Spinal cord (tissue), 10 donors: ENCODE results near the gene FHAD1. TPM values are rescaled to one million over a fixed set of nuclear protein-coding genes. Genes with fewer than 3 reads are reported as not detected.

Source experiments
- DNase-seq, 6 donors: peaks; one replicate each; pipeline versions ENCODE4 v3.0.0 to v3.0.0-alpha.2; 2013 to 2015; ENCODE audit warnings: low spot score in 6 of 6, low read depth in 4 of 6
- H3K27ac ChIP-seq: one replicate; pipeline ENCODE4 v1.5.1; 2013; ENCODE audit warnings: low read depth, low read length, control low read depth
- H3K27me3 ChIP-seq: one replicate; pipeline ENCODE4 v1.6.1; 2013; ENCODE audit warnings: low read length; ENCODE audit not compliant: control insufficient read depth, insufficient read depth
- H3K36me3 ChIP-seq: one replicate; pipeline ENCODE4 v1.6.1; 2013; ENCODE audit warnings: low read length; ENCODE audit not compliant: control insufficient read depth, insufficient read depth
- H3K4me1 ChIP-seq: one replicate; pipeline ENCODE4 v1.6.1; 2013; ENCODE audit warnings: low read length; ENCODE audit not compliant: control insufficient read depth, insufficient read depth
- H3K4me3 ChIP-seq: one replicate; pipeline ENCODE4 v1.5.1; 2013; ENCODE audit warnings: low read depth, low read length, control low read depth
- H3K9me3 ChIP-seq: one replicate; pipeline ENCODE4 v1.6.1; 2013; ENCODE audit warnings: low read length; ENCODE audit not compliant: control insufficient read depth, insufficient read depth
- WGBS: methylation state at CpG from one replicate; pipeline ENCODE4 v1.1.5; 2013; ENCODE audit warnings: missing lambda C conversion rate; ENCODE audit not compliant: insufficient coverage; 5-methylcytosine and 5-hydroxymethylcytosine counted together
- polyA plus RNA-seq, 2 donors: library from polyadenylated mRNA; unstranded; fragments of 120-200 nt; gene quantifications; one replicate each; pipeline ENCODE4 v1.2.1, GENCODE V29; 2013; ENCODE audit not compliant: insufficient read length in 2 of 2
- total RNA-seq, 2 donors: library from RNA; depleted of rRNA in 1 of 2; stranded (reverse); fragments of 120-200 nt in 1 of 2; fragments of >200 nt in 1 of 2; gene quantifications; one replicate each; pipeline versions ENCODE4 v1.2.3 to v1.2.4, GENCODE V29; 2013 to 2014
- donor health status: healthy.

Gene FHAD1
- total and polyA plus RNA-seq, 4 donors = 3.1 to 9.9 (median 7.7) TPM

DNA sequence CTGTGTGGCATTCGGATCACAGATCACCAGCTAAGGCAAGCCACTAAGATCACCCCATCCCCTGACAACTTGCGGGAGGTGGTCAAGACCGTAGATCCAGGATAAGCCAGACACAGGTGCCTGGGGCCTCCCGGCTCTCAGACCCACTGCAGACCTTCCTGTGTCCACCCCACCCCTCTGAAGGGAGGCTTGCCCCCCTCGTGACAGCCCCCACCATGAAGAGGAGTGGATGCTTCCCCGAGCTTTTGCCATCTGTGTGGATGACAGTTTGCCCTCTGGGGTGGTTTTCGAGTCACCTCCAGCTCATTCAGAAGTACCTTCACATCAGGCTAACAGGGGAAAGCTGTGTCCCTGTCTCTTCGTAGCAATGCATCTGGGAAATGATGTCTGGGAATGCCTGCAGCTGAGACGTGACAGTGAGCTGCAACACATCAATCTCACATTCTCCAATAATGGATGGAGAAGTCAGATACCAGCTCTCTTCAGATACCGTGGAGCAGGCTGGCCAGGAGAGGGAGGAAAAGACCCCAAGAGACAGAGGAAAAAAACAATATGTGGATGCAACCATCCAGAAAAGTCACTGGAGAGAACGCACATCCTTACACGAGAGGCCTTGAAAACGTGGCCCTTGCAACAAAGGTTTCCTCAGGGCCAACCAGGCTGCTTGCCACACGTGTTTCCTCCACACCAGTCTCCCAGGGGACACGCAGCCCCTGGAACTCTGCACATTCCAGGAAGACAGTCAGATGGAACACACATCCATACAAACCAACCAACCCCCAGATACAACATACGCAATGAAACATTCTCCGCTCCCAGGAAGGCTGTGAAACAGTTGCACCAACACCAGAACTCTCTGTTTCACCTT is 20.4 kb upstream of the FHAD1 start:
- Histone ChIP-seq H3K36me3 (no peaks in the 10 kb centered on the region), H3K27ac (no peak overlapping the region), H3K4me1 (no peaks in the 10 kb centered on the region), H3K4me3 (no peak overlapping the region), H3K9me3 (no peaks in the 10 kb centered on the region), H3K27me3 (no peaks in the 10 kb centered on the region)
- DNase-seq = peak in 1 of 6 donors; percentile 40
- WGBS = 56% methylated on average over 13 of the region's 17 CpGs

DNA sequence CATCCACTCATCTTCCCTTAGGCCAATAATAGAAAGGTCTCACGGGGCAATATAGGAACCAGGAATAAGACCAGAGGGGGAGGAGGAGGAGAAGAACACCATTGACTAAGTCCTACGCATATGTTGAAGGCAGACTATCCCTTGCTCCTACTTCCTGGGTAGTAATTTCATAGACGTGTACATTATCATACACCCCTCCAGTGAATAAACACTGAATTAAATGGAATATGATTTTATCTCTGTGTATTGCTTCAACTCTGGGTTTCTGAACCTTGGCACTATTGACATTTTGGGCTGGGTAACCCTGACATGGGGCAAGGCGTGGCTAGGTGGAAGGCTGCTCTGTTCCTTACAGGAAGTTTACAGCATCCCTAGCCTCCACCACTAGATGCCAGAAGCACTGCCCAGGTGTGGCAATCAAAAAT is 17.3 kb upstream of the FHAD1 start:
- Histone ChIP-seq H3K36me3 (no peaks in the 10 kb centered on the region), H3K9me3 (no peaks in the 10 kb centered on the region), H3K4me3 (no peak overlapping the region), H3K27ac (no peak overlapping the region), H3K4me1 (no peaks in the 10 kb centered on the region), H3K27me3 (no peaks in the 10 kb centered on the region)
- WGBS = 71% methylated on average over 1 of the region's 4 CpGs
- DNase-seq = no peak

DNA sequence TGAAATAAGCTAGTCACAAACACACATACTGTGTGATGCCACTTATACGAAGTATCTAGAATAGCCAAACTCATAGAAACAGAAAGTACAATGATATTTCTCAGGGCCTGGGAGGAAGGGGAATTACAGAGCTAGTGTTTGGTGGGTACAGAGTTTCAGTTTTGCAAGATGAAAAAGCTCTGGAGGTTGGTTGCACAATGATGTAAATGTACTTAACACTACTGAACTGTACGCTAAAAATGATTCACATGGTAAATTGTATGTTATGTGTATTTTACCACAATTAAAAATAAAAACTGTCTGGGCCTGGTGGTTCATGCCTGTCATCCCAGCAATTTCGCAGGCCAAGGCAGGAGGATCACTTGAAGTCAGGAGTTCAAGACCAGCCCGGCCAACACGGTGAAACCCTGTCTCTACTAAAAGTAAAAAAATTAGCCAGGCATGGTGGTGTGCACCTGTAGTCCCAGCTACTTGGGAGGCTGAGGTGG is 15.3 kb upstream of the FHAD1 start:
- Histone ChIP-seq H3K4me1 (no peaks in the 10 kb centered on the region), H3K27me3 (no peaks in the 10 kb centered on the region), H3K36me3 (no peaks in the 10 kb centered on the region), H3K9me3 (no peaks in the 10 kb centered on the region), H3K4me3 (no peak overlapping the region), H3K27ac (no peak overlapping the region)
- WGBS = 95% methylated on average over 2 of the region's 5 CpGs
- no peak for DNase-seq

DNA sequence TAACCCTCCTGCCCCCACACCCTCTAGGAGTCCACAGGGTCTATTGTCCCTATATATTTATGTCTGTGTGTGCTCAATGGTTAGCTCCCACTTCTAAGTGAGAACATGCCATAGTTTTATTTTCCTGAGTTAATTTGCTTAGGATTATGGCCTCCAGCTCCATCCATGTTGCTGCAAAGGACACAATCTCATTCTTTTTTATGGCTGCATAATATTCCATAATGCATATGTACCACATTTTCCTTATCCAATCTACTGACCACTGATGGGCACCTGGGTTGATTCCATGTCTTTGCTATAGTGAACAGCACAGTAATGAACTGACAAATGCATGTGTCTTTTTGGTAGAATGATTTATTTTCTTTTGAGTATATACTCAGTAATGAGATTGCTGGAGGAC is 13.3 kb upstream of the FHAD1 start:
- no peaks in the 10 kb centered on the region for H3K9me3 ChIP-seq
- no peak overlapping the region for H3K4me3 ChIP-seq
- no peak for DNase-seq
- no peaks in the 10 kb centered on the region for H3K4me1 ChIP-seq
- H3K36me3 ChIP-seq = no peaks in the 10 kb centered on the region
- H3K27ac ChIP-seq = no peak overlapping the region
- H3K27me3 ChIP-seq = no peaks in the 10 kb centered on the region

DNA sequence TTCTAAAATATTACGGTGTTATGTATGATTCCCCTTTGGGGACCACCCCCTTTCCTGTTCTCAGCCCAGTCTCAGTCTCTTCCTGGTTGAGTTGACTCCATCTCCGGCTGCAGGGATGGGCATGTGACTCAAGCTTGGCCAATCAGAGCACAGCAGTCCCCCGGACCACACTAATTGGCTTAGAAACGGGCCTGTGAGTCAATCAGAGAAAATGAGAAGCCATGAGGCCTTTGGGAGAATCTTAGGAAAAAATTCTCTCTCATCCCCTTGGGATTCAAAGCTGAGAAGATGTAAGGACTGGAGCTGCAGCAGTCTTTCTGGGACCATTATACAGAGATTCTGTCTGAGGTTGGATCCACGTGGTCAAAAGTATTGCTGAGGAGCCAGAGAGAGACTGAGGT is 10.7 kb upstream of the FHAD1 start:
- no peaks in the 10 kb centered on the region for H3K36me3 ChIP-seq
- WGBS = 90% methylated on average over 2 of the region's 5 CpGs

DNA sequence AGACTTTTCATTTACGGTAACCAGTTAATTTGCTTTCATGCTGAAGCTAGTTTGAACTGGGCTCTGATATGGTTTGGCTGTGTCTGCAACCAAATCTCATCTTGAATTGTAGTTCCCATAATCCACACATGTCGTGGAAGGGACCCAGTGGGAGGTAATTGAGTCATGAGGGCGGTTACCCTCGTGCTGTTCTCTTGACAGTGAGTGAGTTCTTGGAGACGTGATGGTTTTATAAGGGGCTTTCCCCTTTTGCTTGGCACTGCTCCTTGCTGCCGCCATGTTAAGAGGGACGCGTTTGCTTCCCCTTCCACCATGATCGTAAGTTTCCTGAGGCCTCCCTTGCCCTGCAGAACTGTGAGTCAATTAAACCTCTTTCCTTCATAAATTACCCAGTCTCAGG is 10.3 kb upstream of the FHAD1 start:
- Histone ChIP-seq H3K4me3 (no peak overlapping the region), H3K9me3 (no peaks in the 10 kb centered on the region), H3K4me1 (no peaks in the 10 kb centered on the region), H3K36me3 (no peaks in the 10 kb centered on the region), H3K27ac (no peak overlapping the region), H3K27me3 (no peaks in the 10 kb centered on the region)
- whole genome bisulfite sequencing = 91% methylated on average over 6 of the region's 9 CpGs
- no peak for DNase-seq

More for the DNA sequence above, 10.7 kb upstream of the FHAD1 start:
- Histone ChIP-seq H3K9me3 (no peaks in the 10 kb centered on the region), H3K27me3 (no peaks in the 10 kb centered on the region), H3K4me1 (no peaks in the 10 kb centered on the region), H3K4me3 (no peak overlapping the region), H3K27ac (no peak overlapping the region)
- no peak for DNase-seq

DNA sequence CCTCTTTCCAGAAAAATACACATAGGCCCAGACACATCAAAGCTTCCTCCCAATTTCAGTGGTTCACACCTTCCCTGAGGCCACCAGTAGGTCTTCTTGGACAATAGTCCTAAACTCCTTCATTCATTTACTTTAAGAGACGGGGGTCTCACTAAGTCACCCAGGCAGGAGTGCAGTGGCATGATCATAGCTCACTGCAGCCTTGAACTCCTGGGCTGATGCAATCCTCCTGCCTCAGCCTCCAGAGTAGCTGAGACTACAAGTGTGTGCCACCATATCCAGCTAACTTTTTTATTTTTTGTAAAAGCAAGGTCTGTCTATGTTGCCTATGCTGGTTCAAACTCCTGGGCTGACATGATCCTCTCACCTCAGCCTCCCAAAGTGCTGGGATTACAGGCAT is 8.2 kb upstream of the FHAD1 start:
- Histone ChIP-seq H3K4me3 (no peak overlapping the region), H3K9me3 (no peaks in the 10 kb centered on the region), H3K27ac (no peak overlapping the region), H3K27me3 (no peaks in the 10 kb centered on the region), H3K4me1 (peaks cover 6% of the 10 kb centered on the region), H3K36me3 (no peaks in the 10 kb centered on the region)
- WGBS = 85% methylated on average over 1 of the region's 1 CpG
- DNase-seq = no peak

DNA sequence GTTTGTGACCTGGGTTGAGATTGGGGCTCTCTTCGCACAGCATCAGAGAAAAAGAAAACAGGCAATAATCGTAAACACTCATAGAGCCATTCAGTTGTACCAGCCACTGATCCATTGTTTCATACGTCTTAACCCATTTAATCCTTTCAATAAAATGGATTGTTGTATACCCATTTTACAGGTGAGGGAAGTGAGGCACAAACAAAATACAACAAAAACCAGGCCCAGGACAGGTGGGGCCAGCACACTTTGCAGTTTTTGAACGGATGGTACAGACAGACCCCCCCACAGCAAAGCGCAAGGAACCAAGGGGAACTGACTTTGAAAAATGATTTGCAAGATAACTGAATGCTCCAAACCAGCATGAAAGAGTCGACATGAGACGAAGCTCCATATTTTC is 4.3 kb upstream of the FHAD1 start:
- Histone ChIP-seq H3K4me3 (no peak overlapping the region), H3K9me3 (no peaks in the 10 kb centered on the region), H3K36me3 (no peaks in the 10 kb centered on the region), H3K27ac (no peak overlapping the region), H3K4me1 (peaks cover 14% of the 10 kb centered on the region), H3K27me3 (no peaks in the 10 kb centered on the region)
- DNase-seq = no peak
- 69% methylated on average over 4 of the region's 7 CpGs for WGBS

DNA sequence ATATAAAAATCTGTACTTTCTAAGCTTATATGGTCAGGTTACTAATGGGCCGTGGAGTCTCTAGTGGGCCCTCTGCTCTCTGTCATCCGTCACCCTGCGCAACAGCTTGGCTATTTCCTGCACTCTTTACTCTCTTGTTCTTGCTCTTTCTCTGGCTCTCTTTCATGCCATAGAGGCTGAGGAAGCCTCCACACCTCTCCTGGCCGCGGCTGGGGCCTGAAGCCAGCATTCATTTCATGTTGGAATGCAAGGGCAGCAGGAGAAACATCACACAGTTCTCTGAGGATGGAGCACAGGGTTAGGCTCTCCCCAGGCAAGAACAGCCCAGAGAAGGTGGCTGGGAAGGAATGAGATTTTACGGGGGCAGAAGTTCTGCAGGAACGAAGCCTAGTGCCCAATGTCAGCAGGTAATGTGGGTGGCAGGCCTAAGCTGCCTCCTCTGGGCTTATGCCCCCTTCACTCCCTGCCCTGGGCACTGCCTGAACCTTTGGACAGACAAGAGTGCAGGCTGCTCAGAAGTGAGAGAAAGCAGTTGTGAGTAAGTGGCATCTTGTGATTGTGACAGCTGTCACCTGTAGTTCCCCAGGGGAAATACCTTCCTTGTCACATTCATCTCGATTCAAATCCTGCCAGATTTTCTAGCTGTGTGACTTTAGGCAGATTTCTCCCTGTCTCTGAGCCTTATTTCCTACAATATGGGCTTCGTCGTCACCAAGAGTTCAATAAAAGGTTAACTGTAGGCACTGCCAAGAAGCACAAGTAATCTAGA is 3.6 kb upstream of the FHAD1 start:
- DNase-seq = peak in 1 of 6 donors; percentile 49
- WGBS = 42% methylated on average over 9 of the region's 10 CpGs
- no peaks in the 10 kb centered on the region for H3K9me3 ChIP-seq
- H3K27ac ChIP-seq = no peak overlapping the region
- no peaks in the 10 kb centered on the region for H3K27me3 ChIP-seq
- H3K4me1 ChIP-seq = peaks cover 14% of the 10 kb centered on the region
- H3K36me3 ChIP-seq = no peaks in the 10 kb centered on the region
- H3K4me3 ChIP-seq = no peak overlapping the region
